Measurements from ENCODE around the gene PPP2R2C.
A peak's percentile ranks its signal among the peaks of the same experiment; 100 is the strongest.

Gene PPP2R2C

GRCh38 chr4:6375620-6376295, 96.7 kb downstream of the PPP2R2C start:
- no peak for DNase-seq

DNA sequence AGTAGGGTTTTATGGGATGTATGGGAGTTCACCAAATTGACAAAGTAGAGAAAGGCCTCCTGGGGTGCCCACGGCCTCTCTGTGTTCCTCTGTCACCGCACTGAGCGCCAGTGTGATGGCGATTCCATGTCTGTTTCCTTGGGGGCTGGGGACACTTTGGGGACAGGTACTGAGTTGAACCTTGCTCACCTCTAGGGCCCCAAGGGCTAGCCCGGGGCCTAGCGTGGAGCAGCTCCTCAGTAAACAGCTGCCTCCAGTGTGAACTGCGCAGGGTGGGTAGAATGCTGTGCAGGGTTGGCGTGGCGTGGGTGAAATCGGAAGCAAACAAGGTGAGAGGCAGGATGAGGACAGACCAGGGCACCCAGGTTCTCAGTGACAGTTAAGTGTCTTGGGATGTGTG, 97.8 kb downstream of the PPP2R2C start:
- no peak for DNase-seq

GRCh38 chr4:6373541-6374410, 98.6 kb downstream of the PPP2R2C start:
- no peak for DNase-seq

DNA sequence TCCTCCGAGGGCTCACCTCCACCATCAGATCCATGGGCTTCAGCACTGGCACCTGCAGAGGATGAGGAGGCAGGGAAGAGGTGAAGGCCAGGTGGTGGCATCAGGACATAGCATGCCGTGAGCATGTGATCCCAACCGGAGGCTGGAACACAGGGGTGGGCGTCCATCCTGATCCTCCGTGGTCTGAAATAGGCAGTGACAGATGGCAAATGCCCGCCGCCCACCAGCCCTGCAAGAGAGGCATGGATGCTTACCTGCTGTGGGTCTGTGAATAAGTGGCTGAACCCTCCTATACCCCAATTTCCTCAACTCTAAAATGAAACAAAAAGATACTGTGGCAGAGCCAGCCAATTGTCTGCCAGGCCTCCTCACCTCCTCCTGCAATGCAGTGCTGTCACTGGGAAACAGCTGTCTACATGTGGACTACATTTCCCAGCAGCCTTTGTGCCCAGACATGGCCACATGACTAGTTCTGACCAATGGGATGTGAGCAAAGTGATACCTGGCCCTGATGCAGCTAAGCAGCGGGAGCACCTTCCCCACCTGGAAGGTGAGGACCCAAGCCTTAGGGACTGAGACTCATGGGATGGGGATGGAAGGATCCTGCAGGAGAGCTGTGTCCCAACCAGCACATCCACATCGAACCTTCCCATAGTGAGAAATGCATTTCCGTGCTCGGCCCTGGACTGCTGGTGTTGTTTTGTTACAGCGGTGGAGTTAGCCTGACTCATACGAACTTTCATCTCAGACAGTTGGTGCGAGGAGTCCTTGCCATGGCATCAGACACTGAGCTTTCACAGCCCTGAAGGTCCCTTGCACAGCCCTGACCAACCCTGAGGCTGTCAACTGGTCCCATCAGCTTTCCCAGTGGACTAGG, 99.5 kb downstream of the PPP2R2C start:
- peak; percentile 18 for DNase-seq

DNA sequence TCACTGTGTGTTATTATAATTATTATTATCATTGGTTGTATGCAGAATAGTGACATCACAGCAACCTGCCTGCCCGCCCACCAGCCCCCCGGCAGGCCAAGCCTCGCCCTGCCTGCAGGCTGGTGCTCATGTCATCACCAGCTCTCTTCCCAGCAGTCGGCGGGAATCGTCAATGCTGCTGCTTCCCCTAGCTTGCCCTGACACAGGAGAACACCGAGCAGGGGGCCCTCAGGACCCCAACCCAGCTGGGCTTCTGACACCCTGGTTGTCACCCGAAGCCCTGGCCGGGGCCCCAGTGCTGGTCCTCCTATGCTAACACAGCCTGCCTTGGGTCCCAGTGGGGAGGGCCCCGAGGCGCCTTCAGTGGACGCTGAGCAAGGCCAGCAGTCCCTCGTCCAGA, 100.6 kb downstream of the PPP2R2C start:
- no peak for DNase-seq

GRCh38 chr4:6371271-6371670, 101.1 kb downstream of the PPP2R2C start:
- DNase-seq = no peak

DNA sequence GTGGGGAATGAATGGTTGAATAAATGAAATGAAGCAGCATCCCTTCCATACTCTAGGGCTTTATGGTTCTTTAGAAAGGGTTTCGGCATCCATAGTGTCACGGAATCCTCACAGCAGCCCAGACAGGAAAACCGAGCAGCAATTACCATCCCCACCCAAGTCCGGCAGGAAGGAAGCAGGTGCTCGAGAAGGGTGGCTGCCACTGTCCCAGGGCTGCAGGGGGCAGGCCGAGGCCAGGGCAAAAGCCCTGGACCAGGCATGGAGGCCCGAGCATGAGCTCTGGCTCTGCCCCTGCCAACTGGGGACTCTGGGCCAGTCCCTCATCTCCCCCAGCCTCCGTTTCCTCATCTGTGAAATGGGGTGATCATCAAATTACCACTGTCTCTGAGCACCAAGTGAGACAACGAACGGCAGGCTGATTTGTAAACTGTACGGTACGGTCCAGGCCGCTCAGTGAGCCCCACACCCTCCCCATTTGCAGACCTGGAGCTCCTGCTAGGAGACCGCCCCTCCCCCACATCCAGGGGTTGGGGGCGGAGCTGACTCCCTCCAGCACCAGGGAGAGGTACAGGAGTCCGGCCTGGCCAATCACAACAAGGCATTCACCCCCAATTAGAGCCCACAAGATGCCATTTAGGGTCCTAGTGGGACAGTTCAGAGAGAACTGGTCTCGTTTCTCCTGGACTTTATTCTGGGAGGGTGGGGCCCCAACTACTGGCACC, 102.3 kb downstream of the PPP2R2C start:
- no peak for DNase-seq

- DNase-seq = no peak
Observed at GRCh38 chr4:6369511-6369910, 102.9 kb downstream of the PPP2R2C start.

GRCh38 chr4:6369035-6369434, 103.4 kb downstream of the PPP2R2C start:
- DNase-seq = no peak

DNA sequence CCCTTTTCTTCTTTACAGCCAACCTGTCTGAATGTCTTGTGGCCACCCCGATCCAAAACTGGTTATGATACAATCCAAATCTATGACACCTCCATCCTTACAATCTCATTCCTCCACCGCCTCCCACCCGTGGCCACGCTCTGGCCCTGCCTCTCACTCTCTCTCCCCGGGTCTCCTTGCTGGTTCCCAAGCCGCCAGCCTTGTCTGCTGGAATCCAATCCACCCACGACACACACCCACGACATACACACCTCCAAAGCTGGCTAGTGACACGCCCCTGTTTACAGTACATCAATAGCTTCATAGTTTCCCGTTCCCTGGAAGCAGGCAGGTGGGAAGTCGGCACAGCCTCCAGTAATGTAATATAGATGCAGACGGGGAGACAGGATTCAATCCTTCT, 103.8 kb downstream of the PPP2R2C start:
- DNase-seq = no peak

- DNase-seq = peak; percentile 86
Observed at GRCh38 chr4:6368096-6368495, 104.3 kb downstream of the PPP2R2C start.

- DNase-seq = peak; percentile 86
Observed at GRCh38 chr4:6367371-6367851, 105.0 kb downstream of the PPP2R2C start.

GRCh38 chr4:6366581-6366980, 105.8 kb downstream of the PPP2R2C start:
- no peak for DNase-seq

GRCh38 chr4:6365545-6366086, 106.8 kb downstream of the PPP2R2C start:
- DNase-seq = peak; percentile 32

GRCh38 chr4:6364581-6364980, 107.8 kb downstream of the PPP2R2C start:
- no peak for DNase-seq

DNA sequence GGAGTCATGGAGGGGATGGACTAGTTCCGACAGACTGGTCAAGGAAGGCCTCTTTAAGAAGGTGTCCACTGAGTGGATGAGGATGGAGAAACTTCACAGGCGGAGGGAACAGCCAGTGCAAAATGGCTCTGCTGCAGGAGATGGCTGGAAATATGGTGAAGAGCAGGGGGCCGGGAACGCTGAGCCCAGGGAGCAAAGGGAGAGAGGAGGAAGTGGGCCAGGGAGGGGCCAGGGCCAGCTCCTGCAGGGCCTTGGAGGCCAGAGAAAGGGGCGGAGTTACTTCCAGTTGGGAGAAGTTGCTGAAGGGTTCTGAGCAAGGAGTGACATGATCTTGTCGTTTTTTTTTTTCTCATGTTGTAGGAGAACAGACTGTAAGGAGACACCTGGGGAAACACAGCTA, 108.3 kb downstream of the PPP2R2C start:
- no peak for DNase-seq

GRCh38 chr4:6362896-6363295, 109.5 kb downstream of the PPP2R2C start:
- DNase-seq = no peak

- DNase-seq = no peak
Observed at GRCh38 chr4:6362243-6362885, 110.0 kb downstream of the PPP2R2C start.

GRCh38 chr4:6361076-6361784, 111.2 kb downstream of the PPP2R2C start:
- DNase-seq = no peak

- DNase-seq = peak; percentile 6
Observed at GRCh38 chr4:6360385-6360784, 112.0 kb downstream of the PPP2R2C start.
